Spleen (tissue), 11 donors: ENCODE measurements around the gene GFPT2. TPM values are rescaled to one million over a fixed set of nuclear protein-coding genes. Genes with fewer than 3 reads are reported as not detected.

Experiments used
- DNase-seq: peaks from one replicate; pipeline ENCODE4 v3.0.0-alpha.2; 2020
- H3K27ac ChIP-seq, 8 donors: fragments of 200-600 bp; sonication (generic) in 7 of 8; 1 replicate in 4 of 8; 2 replicates in 4 of 8; pipeline versions ENCODE4 v1.5.0 to v1.8.0; 2016 to 2021; ENCODE audit warnings: inconsistent platforms in 4 of 8, mild to moderate bottlenecking in 4 of 8, moderate library complexity in 1 of 8
- H3K27me3 ChIP-seq, 7 donors: fragments of 200-600 bp; sonication (generic) in 6 of 7; replicated peaks in 1 of 7; 1 replicate in 4 of 7; 2 replicates in 3 of 7; pipeline versions ENCODE4 v1.5.0 to v1.8.0; 2016 to 2021; ENCODE audit warnings: inconsistent platforms in 3 of 7, mild to moderate bottlenecking in 1 of 7
- H3K36me3 ChIP-seq, 6 donors: fragments of 200-600 bp; sonication (generic) in 5 of 6; 1 replicate in 4 of 6; 2 replicates in 2 of 6; pipeline versions ENCODE4 v1.5.0 to v1.8.0; 2016 to 2021; ENCODE audit warnings: inconsistent platforms in 2 of 6
- H3K4me1 ChIP-seq, 6 donors: fragments of 200-600 bp; sonication (generic) in 5 of 6; 1 replicate in 3 of 6; 2 replicates in 3 of 6; pipeline versions ENCODE4 v1.5.0 to v1.8.0; 2016 to 2021; ENCODE audit warnings: inconsistent platforms in 3 of 6
- H3K4me3 ChIP-seq, 8 donors: fragments of 200-600 bp; sonication (generic) in 7 of 8; 1 replicate in 4 of 8; 2 replicates in 4 of 8; pipeline versions ENCODE4 v1.5.0 to v1.8.0; 2016 to 2021; ENCODE audit warnings: inconsistent platforms in 4 of 8, mild to moderate bottlenecking in 4 of 8, moderate library complexity in 2 of 8
- H3K9me3 ChIP-seq, 8 donors: fragments of 200-600 bp; sonication (generic) in 7 of 8; 1 replicate in 4 of 8; 2 replicates in 4 of 8; pipeline versions ENCODE4 v1.5.0 to v1.8.0; 2016 to 2021; ENCODE audit warnings: inconsistent platforms in 4 of 8
- CTCF ChIP-seq, 11 experiments: fragments of 200-600 bp in 7 of 11; fragments of 450-650 bp in 4 of 11; sonication (generic) in 4 of 11; IDR thresholded peaks in 8 of 11; conservative IDR thresholded peaks in 3 of 11; 1 replicate in 7 of 11; 2 replicates in 4 of 11; pipeline versions ENCODE4 v1.4.0 to v1.8.0; 2016 to 2021; ENCODE audit warnings: antibody characterized with exemption in 11 of 11, inconsistent platforms in 4 of 11, mild to moderate bottlenecking in 1 of 11
- POLR2A ChIP-seq, 3 donors: fragments of 450-650 bp; IDR thresholded peaks; one replicate each; pipeline ENCODE4 v1.5.1; 2017; ENCODE audit warnings: antibody characterized with exemption in 3 of 3, mild to moderate bottlenecking in 1 of 3
- POLR2AphosphoS5 ChIP-seq, 3 donors: sonication (generic); formaldehyde crosslinking; IDR thresholded peaks; one replicate each; pipeline ENCODE4 v1.5.1; 2017; ENCODE audit warnings: antibody characterized with exemption in 3 of 3
- WGBS, 5 donors: extraction: QIAGEN DNeasy Blood & Tissue Kit in 3 of 5; methylation state at CpG; one replicate each; pipeline versions ENCODE4 v1.1.5 to v1.1.7; 2013 to 2018; 5-methylcytosine and 5-hydroxymethylcytosine counted together
- intact Hi-C: fragments of 100-400 bp; cut with DNase I; formaldehyde crosslinking; loops from one replicate; pipeline ENCODE4 v1.15.0; 2023; ENCODE audit warnings: low total_unique reads
- polyA plus RNA-seq, 3 donors: library from polyadenylated mRNA; stranded (reverse); fragments of 200-250 nt; gene quantifications; one replicate each; pipeline ENCODE4 v1.2.1, GENCODE V29; 2013
- total RNA-seq, 7 donors: library from RNA; depleted of rRNA in 3 of 7; stranded (reverse); fragments of >200 nt in 3 of 7; fragmentation: NEBNext Ultra II Directional in 4 of 7; extraction: Animal tissue kit (Norgen Biotek cat#: 25700) in 4 of 7; gene quantifications; one replicate each; pipeline versions ENCODE4 v1.1.0 to v1.2.1, GENCODE V29; 2016 to 2021
- donor health status: healthy with polysubstance abuse.
- donor health status: DM: no; HTN: no; CAD: no; lungs with moderate emphysema.
- donor health status: DM: no; HTN: no; CAD: no.
- donor health status: Bipolar disorder and iron deficiency.
- donor health status: healthy.
- donor health status: DM: no; HTN: no; CAD: no.
- donor health status: DM: yes; HTN: yes; CAD: no.

Gene GFPT2
- total and polyA plus RNA-seq, 10 donors = 1.2 to 4.7 (median 1.9) TPM

DNA sequence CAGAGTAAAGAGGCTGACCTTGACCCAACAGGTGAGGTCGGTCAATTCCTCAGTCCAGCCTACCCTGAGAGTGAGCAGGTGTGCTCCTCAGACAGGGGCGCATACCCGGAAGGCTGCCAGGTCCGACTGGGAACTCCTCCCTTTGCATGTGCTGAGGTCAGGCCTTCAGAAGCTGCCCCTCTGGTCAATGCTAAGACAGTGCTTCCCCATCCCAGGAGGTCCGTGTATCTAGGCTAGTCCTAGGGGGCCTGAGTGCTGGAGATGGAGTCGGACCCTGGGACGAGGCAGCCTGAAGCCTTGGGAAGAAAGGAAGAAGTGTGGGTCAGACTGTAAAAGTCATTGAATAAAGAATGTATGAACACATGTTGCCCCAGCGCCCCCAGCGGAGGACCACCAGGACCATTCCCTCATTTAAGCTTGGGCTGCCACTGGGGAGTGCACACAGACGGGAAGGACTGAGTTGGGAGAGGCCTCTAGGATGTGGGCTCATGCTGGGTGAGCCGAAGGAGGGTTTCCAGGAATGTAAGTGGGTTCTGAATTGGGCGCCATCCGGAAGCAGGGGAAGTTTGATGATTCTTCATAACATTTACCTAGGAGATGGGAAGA, 41.0 kb upstream of the GFPT2 start:
- Histone ChIP-seq H3K27ac (no peak overlapping the region), H3K4me1 (no peaks in the 10 kb centered on the region), H3K4me3 (no peak overlapping the region), H3K9me3 (no peaks in the 10 kb centered on the region), H3K36me3 (no peaks in the 10 kb centered on the region), H3K27me3 (no peaks in the 10 kb centered on the region)
- WGBS, 5 donors = 81 to 91% (median 88%) methylated on average over 10 to 13 of the region's 13 CpGs
- intact Hi-C loops = no loop called here
- no peak for DNase-seq
- TF ChIP-seq POLR2AphosphoS5 (IDR thresholded peaks at IDR 0.05) (no peak), POLR2A (IDR thresholded peaks at IDR 0.05) (no peak), CTCF (IDR thresholded peaks at IDR 0.05 in 8 of 11, conservative IDR thresholded peaks at IDR 0.05 in 3 of 11) (no peak)

GRCh38 chr5:180391276-180391675, 38.1 kb upstream of the GFPT2 start:
- H3K27ac ChIP-seq = no peak overlapping the region
- H3K9me3 ChIP-seq = no peaks in the 10 kb centered on the region
- TF ChIP-seq POLR2AphosphoS5 (IDR thresholded peaks at IDR 0.05) (no peak), CTCF (IDR thresholded peaks at IDR 0.05 in 8 of 11, conservative IDR thresholded peaks at IDR 0.05 in 3 of 11) (no peak)
- no peaks in the 10 kb centered on the region for H3K27me3 ChIP-seq
- H3K4me1 ChIP-seq = no peaks in the 10 kb centered on the region
- DNase-seq = no peak
- H3K36me3 ChIP-seq = no peaks in the 10 kb centered on the region
- no peak overlapping the region for H3K4me3 ChIP-seq
- 73 to 90% (median 80%) methylated on average over 6 to 7 of the region's 7 CpGs for WGBS, 5 donors
- intact Hi-C loops = no loop called here

- Histone ChIP-seq H3K36me3 (no peaks in the 10 kb centered on the region), H3K27me3 (no peaks in the 10 kb centered on the region), H3K4me1 (no peaks in the 10 kb centered on the region), H3K4me3 (no peak overlapping the region), H3K27ac (no peak overlapping the region), H3K9me3 (no peaks in the 10 kb centered on the region)
- 81 to 89% (median 81%) methylated on average over 10 to 15 of the region's 15 CpGs for WGBS, 5 donors
- no peak for DNase-seq
- intact Hi-C loops = no loop called here
- no peak for TF ChIP-seq POLR2AphosphoS5 (IDR thresholded peaks at IDR 0.05)
- no peak for TF ChIP-seq CTCF (IDR thresholded peaks at IDR 0.05 in 8 of 11, conservative IDR thresholded peaks at IDR 0.05 in 3 of 11)
- no peak for TF ChIP-seq POLR2A (IDR thresholded peaks at IDR 0.05)
These were observed 37.5 kb upstream of the GFPT2 start for GRCh38 chr5:180390441-180391190.

DNA sequence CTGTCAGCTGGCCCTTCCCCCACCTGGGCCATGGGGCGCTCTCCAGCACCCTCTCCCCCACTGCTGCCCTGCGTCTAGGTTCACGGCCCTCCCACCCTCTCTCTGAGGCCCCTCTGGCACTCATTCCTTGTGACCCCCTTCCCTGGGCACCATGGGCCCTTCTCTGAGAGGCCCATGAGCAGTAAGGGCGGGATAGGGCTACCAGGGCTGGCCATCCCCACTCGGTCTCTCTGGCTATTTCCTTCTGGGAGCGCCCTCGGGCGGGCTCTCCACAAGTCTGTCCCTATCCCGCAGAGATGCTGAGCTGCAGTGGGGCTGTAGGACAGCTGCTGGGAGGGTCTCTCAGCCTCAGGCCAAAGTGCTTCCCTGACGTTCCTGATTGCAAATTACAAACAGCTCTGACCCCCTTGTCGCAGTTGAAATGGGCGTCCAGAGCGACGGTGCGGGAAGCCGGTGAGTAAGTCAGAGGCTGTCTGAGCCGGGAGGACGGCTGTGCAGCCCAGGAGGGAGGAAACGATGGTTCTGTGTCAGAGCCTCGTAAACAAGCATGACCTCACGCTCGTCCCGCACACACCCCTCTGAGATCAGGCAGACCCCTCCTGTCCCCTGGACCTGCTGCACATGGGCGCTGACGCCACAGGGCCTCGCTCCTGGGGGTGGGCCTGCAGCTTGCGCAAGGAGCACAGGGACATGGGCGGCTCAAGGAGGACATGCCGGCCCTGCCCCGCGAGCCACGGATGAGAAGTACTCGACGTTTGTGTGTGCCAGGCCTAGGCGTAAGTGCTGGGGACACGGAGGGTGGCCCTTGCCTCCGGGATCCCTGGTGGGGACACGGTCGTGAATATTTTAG, 36.3 kb upstream of the GFPT2 start:
- no peak overlapping the region for H3K27ac ChIP-seq
- H3K4me1 ChIP-seq = no peaks in the 10 kb centered on the region
- H3K36me3 ChIP-seq = no peaks in the 10 kb centered on the region
- intact Hi-C loops = no loop called here
- TF ChIP-seq POLR2A (IDR thresholded peaks at IDR 0.05) (no peak), POLR2AphosphoS5 (IDR thresholded peaks at IDR 0.05) (no peak), CTCF (IDR thresholded peaks at IDR 0.05 in 8 of 11, conservative IDR thresholded peaks at IDR 0.05 in 3 of 11) (no peak)
- no peak overlapping the region for H3K4me3 ChIP-seq
- DNase-seq = no peak
- WGBS, 5 donors = 66 to 75% (median 68%) methylated on average over 39 of the region's 39 CpGs
- no peaks in the 10 kb centered on the region for H3K9me3 ChIP-seq
- peaks cover 0 to 4% (median 0%) of the 10 kb centered on the region in 7 donors for H3K27me3 ChIP-seq
